Osteoblast (primary cell): ENCODE data around the gene SEC22C. TPM values are rescaled to one million over a fixed set of nuclear protein-coding genes. Genes with fewer than 3 reads are reported as not detected.

ENCODE experiments used
- DNase-seq: peaks from one replicate; pipeline ENCODE4 v3.0.0; 2011; ENCODE audit warnings: low spot score, mixed read lengths; ENCODE audit not compliant: insufficient read length; ENCODE audit errors: missing footprints
- H2AFZ ChIP-seq: 2 replicates; pipeline ENCODE4 v1.6.0; 2011; ENCODE audit warnings: mild to moderate bottlenecking, low read length
- H3K27ac ChIP-seq: 2 replicates; pipeline ENCODE4 v1.5.1; 2011; ENCODE audit warnings: mild to moderate bottlenecking, low read depth, low read length, moderate library complexity
- H3K27me3 ChIP-seq: 2 replicates; pipeline ENCODE4 v1.6.0; 2012; ENCODE audit warnings: mild to moderate bottlenecking, control low read depth, inconsistent platforms, low read length, moderate library complexity; ENCODE audit not compliant: insufficient read depth
- H3K36me3 ChIP-seq: 2 replicates; pipeline ENCODE4 v1.5.1; 2011; ENCODE audit warnings: mild to moderate bottlenecking, low read length, control low read depth, moderate library complexity; ENCODE audit not compliant: insufficient read depth
- H3K4me1 ChIP-seq: 2 replicates; pipeline ENCODE4 v1.5.1; 2011; ENCODE audit warnings: mild to moderate bottlenecking, low read length, control low read depth, moderate library complexity; ENCODE audit not compliant: insufficient read depth
- H3K4me2 ChIP-seq: 2 replicates; pipeline ENCODE4 v1.6.0; 2011; ENCODE audit warnings: mild to moderate bottlenecking, low read length; ENCODE audit not compliant: insufficient read depth
- H3K4me3 ChIP-seq: fragments of 200-600 bp; sonication (generic); 3 replicates; pipeline ENCODE4 v1.5.1; 2012; ENCODE audit warnings: mild to moderate bottlenecking, low read length, inconsistent platforms; ENCODE audit not compliant: insufficient read depth
- H3K79me2 ChIP-seq: 2 replicates; pipeline ENCODE4 v1.6.0; 2012; ENCODE audit warnings: mild to moderate bottlenecking, low read length, control low read depth, inconsistent platforms; ENCODE audit not compliant: insufficient read depth
- H3K9me3 ChIP-seq: 2 replicates; pipeline ENCODE4 v1.5.1; 2011; ENCODE audit warnings: low read depth, low read length, control low read depth
- H4K20me1 ChIP-seq: 2 replicates; pipeline ENCODE4 v1.6.0; 2012; ENCODE audit warnings: mild to moderate bottlenecking, low read length, control low read depth; ENCODE audit not compliant: insufficient read depth
- CTCF ChIP-seq: IDR thresholded peaks from 2 replicates; pipeline ENCODE4 v1.5.1; 2011; ENCODE audit warnings: mild to moderate bottlenecking, low read depth, low read length, moderate library complexity; ENCODE audit errors: extremely low read depth
- total RNA-seq: library from RNA; depleted of rRNA; stranded (reverse); fragments of >200 nt; gene quantifications from 2 replicates; pipeline ENCODE4 v1.2.3, GENCODE V29; 2012

Gene SEC22C
- total RNA-seq, 1 donor: 60.1 TPM

GRCh38 chr3:42529468-42529867 is 52.3 kb downstream of the SEC22C start:
- Histone ChIP-seq H3K27me3 (no peaks in the 10 kb centered on the region), H3K27ac (no peak overlapping the region), H3K9me3 (no peaks in the 10 kb centered on the region), H3K4me3 (no peak overlapping the region), H3K4me2 (no peak overlapping the region), H3K36me3 (no peaks in the 10 kb centered on the region), H3K4me1 (no peaks in the 10 kb centered on the region), H3K79me2 (no peaks in the 10 kb centered on the region), H4K20me1 (no peaks in the 10 kb centered on the region), H2AFZ (no peak overlapping the region)
- DNase-seq: peak; percentile 6
- TF ChIP-seq CTCF: no peak

- Histone ChIP-seq H3K4me3 (no peak overlapping the region), H3K27me3 (no peaks in the 10 kb centered on the region), H3K27ac (no peak overlapping the region), H3K4me2 (no peak overlapping the region), H2AFZ (no peak overlapping the region), H3K36me3 (no peaks in the 10 kb centered on the region), H4K20me1 (no peaks in the 10 kb centered on the region), H3K9me3 (no peaks in the 10 kb centered on the region), H3K79me2 (no peaks in the 10 kb centered on the region), H3K4me1 (no peaks in the 10 kb centered on the region)
- no peak for TF ChIP-seq CTCF
- peak; percentile 75 for DNase-seq
Measured at GRCh38 chr3:42527368-42527917, 54.3 kb downstream of the SEC22C start.

- Histone ChIP-seq H3K27ac (no peak overlapping the region), H3K9me3 (no peaks in the 10 kb centered on the region), H3K4me1 (no peaks in the 10 kb centered on the region), H3K4me3 (no peak overlapping the region), H4K20me1 (no peaks in the 10 kb centered on the region), H2AFZ (no peak overlapping the region), H3K36me3 (no peaks in the 10 kb centered on the region), H3K4me2 (no peak overlapping the region), H3K27me3 (no peaks in the 10 kb centered on the region), H3K79me2 (no peaks in the 10 kb centered on the region)
- TF ChIP-seq CTCF: no peak
- DNase-seq: peak; percentile 73
Measured at GRCh38 chr3:42526616-42527367, 55.0 kb downstream of the SEC22C start.

DNA sequence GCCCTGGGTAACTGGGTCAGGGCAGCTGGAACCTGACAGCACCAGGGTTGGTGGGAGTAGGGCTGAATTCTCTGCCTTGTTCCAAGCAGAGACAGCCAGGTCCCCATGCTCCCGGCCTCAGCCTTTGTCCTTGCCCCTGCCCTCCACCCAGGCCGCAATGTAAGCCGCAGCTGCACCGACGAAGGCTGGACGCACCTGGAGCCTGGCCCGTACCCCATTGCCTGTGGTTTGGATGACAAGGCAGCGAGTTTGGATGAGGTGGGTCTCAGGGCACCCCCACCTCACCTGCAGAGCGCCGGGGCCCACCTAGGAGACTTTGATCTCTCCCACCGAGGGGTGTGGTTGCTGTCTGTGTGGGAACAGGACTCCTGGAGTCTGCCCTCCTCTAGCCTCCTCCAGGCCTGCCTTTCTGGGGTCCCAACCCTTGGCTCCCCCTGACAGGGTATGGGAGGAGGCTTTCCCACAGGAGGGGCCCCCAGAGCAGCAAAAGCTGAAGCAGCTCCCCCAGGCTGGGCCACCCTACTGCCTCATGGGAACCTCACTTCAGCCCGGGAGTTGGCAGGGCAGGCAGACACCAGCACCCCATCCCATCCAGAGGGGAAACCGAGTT is 55.9 kb downstream of the SEC22C start:
- DNase-seq: peak; percentile 63
- no peaks in the 10 kb centered on the region for H3K9me3 ChIP-seq
- no peaks in the 10 kb centered on the region for H3K27me3 ChIP-seq
- H2AFZ ChIP-seq: no peak overlapping the region
- H3K4me2 ChIP-seq: no peak overlapping the region
- no peaks in the 10 kb centered on the region for H4K20me1 ChIP-seq
- no peaks in the 10 kb centered on the region for H3K36me3 ChIP-seq
- no peak overlapping the region for H3K4me3 ChIP-seq
- no peaks in the 10 kb centered on the region for H3K79me2 ChIP-seq
- TF ChIP-seq CTCF: no peak
- no peak overlapping the region for H3K27ac ChIP-seq
- no peaks in the 10 kb centered on the region for H3K4me1 ChIP-seq
